ENCODE measurements around the gene CMTM1.

The CMTM1 gene

GRCh38 chr16:66539623-66540469 lies 26.4 kb upstream of the CMTM1 start:
- no peak overlapping the region for H3K4me3 ChIP-seq (ENCODE audit: low read length)
- TF ChIP-seq CTCF (conservative IDR thresholded peaks at IDR 0.05; ENCODE audit: low read depth, low read length): no peak
- DNase-seq (ENCODE audit: low read depth): no peak

DNA sequence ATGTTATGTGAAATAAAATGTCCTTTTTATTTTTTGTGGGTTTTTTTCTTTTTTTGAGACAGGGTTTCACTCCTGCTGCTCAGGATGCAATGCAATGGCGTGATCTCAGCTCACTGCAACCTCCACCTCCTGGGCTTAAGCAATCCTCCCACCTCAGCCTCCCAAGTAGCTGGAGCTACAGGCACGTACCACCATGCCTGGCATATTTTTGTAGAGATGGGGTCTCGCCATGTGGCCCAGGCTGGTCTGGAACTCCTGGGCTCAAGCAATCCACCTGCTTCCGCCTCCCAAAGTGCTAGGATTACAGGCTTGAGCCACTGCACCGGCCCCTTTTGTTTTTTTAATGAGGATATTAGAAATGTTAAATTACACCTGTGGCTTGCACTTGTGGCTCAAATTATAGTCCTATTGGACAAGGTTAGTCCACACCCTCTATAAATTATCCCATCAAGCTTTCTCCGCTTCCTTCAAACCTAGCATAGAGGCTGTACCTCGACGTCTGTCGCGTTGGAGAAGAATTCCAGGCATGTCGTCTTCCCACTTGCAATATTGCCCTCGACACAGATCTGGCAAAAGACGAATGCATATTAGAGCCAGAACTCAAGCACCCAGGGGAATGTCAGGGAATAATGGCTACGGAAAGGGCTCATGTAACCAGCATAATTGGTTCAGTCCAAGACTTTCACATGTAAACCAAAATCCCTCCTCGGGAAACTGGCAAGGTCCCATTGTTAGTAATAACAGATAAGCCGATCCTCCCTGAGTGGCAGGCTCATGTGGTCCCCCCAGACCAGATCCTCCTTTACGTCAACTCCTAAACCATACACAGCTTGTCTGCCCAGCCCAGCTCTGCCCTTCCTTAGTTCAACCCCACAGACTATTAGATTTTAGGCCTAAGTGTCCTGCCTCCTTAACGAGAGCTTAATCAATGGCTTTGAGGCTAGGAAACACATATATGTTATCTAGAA lies 24.6 kb upstream of the CMTM1 start:
- no peak for DNase-seq (ENCODE audit: low read depth)

DNA sequence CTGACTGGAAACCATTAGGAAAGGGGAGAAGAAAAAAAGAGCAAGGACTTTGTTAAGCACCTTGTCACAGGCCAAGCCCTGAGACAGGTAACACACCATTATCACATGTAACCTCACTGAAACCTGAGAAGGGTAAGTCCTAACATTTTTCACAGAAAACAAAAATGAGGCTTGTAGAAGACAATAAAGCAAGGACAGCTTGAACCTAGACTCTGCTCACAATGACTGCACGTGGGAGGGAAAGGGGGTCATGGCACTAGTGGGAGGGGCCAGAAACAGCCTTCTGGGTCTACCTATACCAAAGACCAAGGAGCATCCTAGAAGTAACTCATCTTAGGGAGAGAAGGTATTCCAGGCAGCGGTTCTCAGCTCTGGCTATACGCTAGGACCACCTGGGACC lies 23.8 kb upstream of the CMTM1 start:
- no peak for TF ChIP-seq CTCF (conservative IDR thresholded peaks at IDR 0.05; ENCODE audit: low read depth, low read length)
- no peak for DNase-seq (ENCODE audit: low read depth)

More for the DNA sequence above, 24.6 kb upstream of the CMTM1 start:
- TF ChIP-seq CTCF (conservative IDR thresholded peaks at IDR 0.05; ENCODE audit: low read depth, low read length): no peak
- H3K4me3 ChIP-seq (ENCODE audit: low read length): no peak overlapping the region

GRCh38 chr16:66543541-66543940 lies 22.7 kb upstream of the CMTM1 start:
- DNase-seq (ENCODE audit: low read depth): no peak
- TF ChIP-seq CTCF (conservative IDR thresholded peaks at IDR 0.05; ENCODE audit: low read depth, low read length): no peak
- H3K4me3 ChIP-seq (ENCODE audit: low read length): no peak overlapping the region

More for the DNA sequence above, 23.8 kb upstream of the CMTM1 start:
- H3K4me3 ChIP-seq (ENCODE audit: low read length): no peak overlapping the region

GRCh38 chr16:66544016-66544757 lies 22.1 kb upstream of the CMTM1 start:
- DNase-seq (ENCODE audit: low read depth): no peak
- H3K4me3 ChIP-seq (ENCODE audit: low read length): no peak overlapping the region
- TF ChIP-seq CTCF (conservative IDR thresholded peaks at IDR 0.05; ENCODE audit: low read depth, low read length): no peak

- no peak for DNase-seq (ENCODE audit: low read depth)
- H3K4me3 ChIP-seq (ENCODE audit: low read length): no peak overlapping the region
- TF ChIP-seq CTCF (conservative IDR thresholded peaks at IDR 0.05; ENCODE audit: low read depth, low read length): no peak
These were observed 18.9 kb upstream of the CMTM1 start for GRCh38 chr16:66547101-66547989.

All from retinal pigment epithelial cell (primary cell).